Naive thymus-derived CD4-positive, alpha-beta T cell (primary cell): ENCODE measurements around the gene PTGIR. TPM values are rescaled to one million over a fixed set of nuclear protein-coding genes. Genes with fewer than 3 reads are reported as not detected.

ENCODE experiments used
- ATAC-seq: fragments of 150-1000 bp; cut with Tn5 transposase; 2 replicates; pipeline ENCODE4 v1.10.0; 2021; ENCODE audit warnings: mild to moderate bottlenecking, moderate library complexity
- CTCF ChIA-PET: fragments of 350-600 bp; sonication (Branson Sonifier 250); formaldehyde crosslinking; loops from one replicate; lab custom pipeline; 2021; ENCODE audit warnings: antibody characterized with exemption; lab: Charles Lee
- POLR2A ChIA-PET: fragments of 350-600 bp; sonication (Branson Sonifier 250); formaldehyde crosslinking; loops from one replicate; lab custom pipeline; 2021; ENCODE audit warnings: antibody characterized with exemption, inconsistent platforms; lab: Charles Lee
- DNase-seq, 9 donors: peaks; one replicate each; pipeline versions ENCODE4 v3.0.0 to v3.0.0-alpha.2; 2020 to 2022; ENCODE audit warnings: mixed read lengths in 1 of 9
- H3K27ac ChIP-seq: one replicate; pipeline ENCODE4 v1.7.0; 2013; ENCODE audit warnings: mild to moderate bottlenecking, low read depth, low read length, moderate library complexity
- H3K27me3 ChIP-seq, 2 donors: one replicate each; pipeline ENCODE4 v1.7.0; 2013; ENCODE audit warnings: low read length in 2 of 2, mild to moderate bottlenecking in 2 of 2, moderate library complexity in 2 of 2; ENCODE audit not compliant: control insufficient read depth in 2 of 2, insufficient read depth in 2 of 2
- H3K36me3 ChIP-seq, 3 experiments: 1 replicate in 2 of 3; 2 replicates in 1 of 3; pipeline ENCODE4 v1.7.0; 2013; ENCODE audit warnings: low read length in 3 of 3, mild to moderate bottlenecking in 3 of 3, moderate library complexity in 1 of 3; ENCODE audit not compliant: insufficient read depth in 3 of 3, control insufficient read depth in 2 of 3
- H3K4me1 ChIP-seq, 2 donors: one replicate each; pipeline ENCODE4 v1.7.0; 2013; ENCODE audit warnings: low read length in 2 of 2, mild to moderate bottlenecking in 2 of 2, moderate library complexity in 1 of 2; ENCODE audit not compliant: control insufficient read depth in 2 of 2, insufficient read depth in 2 of 2
- H3K4me3 ChIP-seq: 2 replicates; pipeline ENCODE4 v1.7.0; 2013; ENCODE audit warnings: mild to moderate bottlenecking, low read length
- H3K9me3 ChIP-seq, 3 experiments: 1 replicate in 2 of 3; 2 replicates in 1 of 3; pipeline ENCODE4 v1.7.0; 2013; ENCODE audit warnings: low read length in 3 of 3; ENCODE audit not compliant: control insufficient read depth in 2 of 3
- H3K27ac Mint-ChIP-seq, 9 donors: one replicate each; pipeline ENCODE4 v1.8.0; 2020 to 2022; ENCODE audit warnings: mixed read lengths in 9 of 9, mild to moderate bottlenecking in 8 of 9, moderate library complexity in 5 of 9, inconsistent platforms in 2 of 9
- H3K27me3 Mint-ChIP-seq, 5 donors: one replicate each; pipeline ENCODE4 v1.8.0; 2021 to 2022; ENCODE audit warnings: mixed read lengths in 5 of 5, mild to moderate bottlenecking in 1 of 5
- H3K36me3 Mint-ChIP-seq, 5 donors: one replicate each; pipeline ENCODE4 v1.8.0; 2020 to 2022; ENCODE audit warnings: mixed read lengths in 5 of 5, mild to moderate bottlenecking in 3 of 5, inconsistent platforms in 1 of 5
- H3K4me1 Mint-ChIP-seq, 7 donors: one replicate each; pipeline ENCODE4 v1.8.0; 2020 to 2022; ENCODE audit warnings: mixed read lengths in 7 of 7, mild to moderate bottlenecking in 3 of 7, inconsistent platforms in 1 of 7
- H3K4me3 Mint-ChIP-seq, 10 donors: one replicate each; pipeline ENCODE4 v1.8.0; 2020 to 2022; ENCODE audit warnings: mild to moderate bottlenecking in 10 of 10, mixed read lengths in 10 of 10, moderate library complexity in 6 of 10, inconsistent platforms in 2 of 10
- H3K9me3 Mint-ChIP-seq, 11 donors: one replicate each; pipeline ENCODE4 v1.8.0; 2020 to 2022; ENCODE audit warnings: mixed read lengths in 11 of 11, mild to moderate bottlenecking in 4 of 11, inconsistent platforms in 1 of 11, moderate library complexity in 1 of 11
- intact Hi-C, 2 donors: fragments of 100-400 bp; cut with micrococcal nuclease; formaldehyde crosslinking; loops; one replicate each; pipeline ENCODE4 v1.15.1; 2023
- polyA plus RNA-seq, 2 donors: library from polyadenylated mRNA; unstranded; fragments of 300-500 nt; fragmentation: Illumina TruSeq; gene quantifications; one replicate each; pipeline ENCODE4 v1.2.3, GENCODE V29; 2021
- total RNA-seq, 6 experiments: library from RNA in 5 of 6; stranded (reverse) in 5 of 6; gene quantifications; 1 replicate in 5 of 6; 2 replicates in 1 of 6; pipeline ENCODE4 v1.2.3 and lab custom pipeline; 2021 to 2026

The PTGIR gene
- total and polyA plus RNA-seq, 7 experiments from 2014 or later = 4.2 to 99.1 (median 5.1) TPM

- Histone ChIP-seq H3K9me3 (peaks cover 0 to 4% (median 0%) of the 10 kb centered on the region in 3 experiments), H3K4me1 (peaks cover 15 to 30% of the 10 kb centered on the region in 2 donors), H3K36me3 (peaks cover 0 to 47% (median 11%) of the 10 kb centered on the region in 3 experiments), H3K4me3 (peak overlapping the region; percentile 99), H3K27me3 (no peaks in the 10 kb centered on the region), H3K27ac (peak overlapping the region; percentile 99)
- Mint-ChIP-seq H3K4me3 (peak overlapping the region; percentile 95 to 100 (median 98)), H3K27me3 (peaks cover 0 to 3% (median 0%) of the 10 kb centered on the region in 5 donors), H3K27ac (peak overlapping the region; percentile 39 to 100 (median 95)), H3K36me3 (peaks cover 8 to 42% (median 13%) of the 10 kb centered on the region in 5 donors), H3K9me3 (peaks cover 0 to 8% (median 3%) of the 10 kb centered on the region in 11 donors), H3K4me1 (peaks cover 35 to 67% (median 53%) of the 10 kb centered on the region in 7 donors)
- intact Hi-C loops = loop anchor here (1.0 to 10.0 kb wide), 7 partner anchors 8 to 1009 kb away; partner anchors contain the start of genes AP2S1 (in 1 of the 2), FKRP (in 1 of the 2), MYPOP (in 1 of the 2) and STRN4 (in 1 of the 2)
- DNase-seq = no peak
- CTCF ChIA-PET = interaction anchor here (3.0 kb wide), 1 partner anchor 17 kb away, joined by 9 read pairs; no protein-coding TSS in a partner anchor
- POLR2A ChIA-PET = interaction anchor here (1.0 to 4.5 kb wide), 3 partner anchors 8 to 81 kb away, joined by 3 to 112 read pairs (median 3); no protein-coding TSS in a partner anchor
- ATAC-seq = no peak
These were observed 21.1 kb downstream of the PTGIR start for GRCh38 chr19:46603752-46604231.

- intact Hi-C loops = loop anchor here (1.0 to 10.0 kb wide), 7 partner anchors 8 to 1009 kb away; partner anchors contain the start of genes AP2S1 (in 1 of the 2), FKRP (in 1 of the 2), MYPOP (in 1 of the 2) and STRN4 (in 1 of the 2)
- Histone ChIP-seq H3K4me3 (peak overlapping the region; percentile 99), H3K9me3 (peaks cover 0 to 9% (median 0%) of the 10 kb centered on the region in 3 experiments), H3K36me3 (peaks cover 0 to 41% (median 5%) of the 10 kb centered on the region in 3 experiments), H3K27me3 (no peaks in the 10 kb centered on the region), H3K27ac (peak overlapping the region; percentile 99), H3K4me1 (peaks cover 15 to 30% of the 10 kb centered on the region in 2 donors)
- Mint-ChIP-seq H3K36me3 (peaks cover 10 to 43% (median 16%) of the 10 kb centered on the region in 5 donors), H3K4me1 (peaks cover 35 to 64% (median 55%) of the 10 kb centered on the region in 7 donors), H3K9me3 (peaks cover 0 to 14% (median 7%) of the 10 kb centered on the region in 11 donors), H3K27ac (peak overlapping the region; percentile 66 to 100 (median 95)), H3K4me3 (peak overlapping the region; percentile 95 to 100 (median 98)), H3K27me3 (peaks cover 0 to 4% (median 0%) of the 10 kb centered on the region in 5 donors)
- ChIA-PET POLR2A (interaction anchor here (0.8 to 4.5 kb wide), 5 partner anchors 9 to 81 kb away, joined by 3 to 112 read pairs (median 3); partner anchors contain the start of gene DACT3), CTCF (interaction anchor here (3.0 to 3.7 kb wide), 2 partner anchors 17 to 59 kb away, joined by 9 to 17 read pairs; partner anchors contain the start of gene DACT3)
- peak in 1 of 9 donors; percentile 9 for DNase-seq
- no peak for ATAC-seq
These were observed 21.7 kb downstream of the PTGIR start for GRCh38 chr19:46603195-46603637.

GRCh38 chr19:46602392-46603194 lies 22.3 kb downstream of the PTGIR start:
- Mint-ChIP-seq H3K27ac (peak overlapping the region; percentile 89 to 100 (median 95)), H3K4me1 (peaks cover 35 to 62% (median 52%) of the 10 kb centered on the region in 7 donors), H3K36me3 (peaks cover 4 to 42% (median 11%) of the 10 kb centered on the region in 5 donors), H3K27me3 (peaks cover 0 to 7% (median 0%) of the 10 kb centered on the region in 5 donors), H3K4me3 (peak overlapping the region; percentile 95 to 100 (median 98)), H3K9me3 (peaks cover 0 to 20% (median 8%) of the 10 kb centered on the region in 11 donors)
- H3K27ac ChIP-seq = peak overlapping the region; percentile 99
- peaks cover 0 to 35% (median under 1%) of the 10 kb centered on the region in 3 experiments for H3K36me3 ChIP-seq
- DNase-seq (peak in 1 of 9 donors; percentile 68), ATAC-seq (no peak)
- H3K9me3 ChIP-seq = peaks cover 0 to 11% (median 0%) of the 10 kb centered on the region in 3 experiments
- POLR2A ChIA-PET = interaction anchor here (0.8 to 4.5 kb wide), 11 partner anchors 9 to 654 kb away, joined by 3 to 112 read pairs (median 15); partner anchors contain the start of genes CCDC9 and DACT3
- peak overlapping the region; percentile 99 for H3K4me3 ChIP-seq
- CTCF ChIA-PET = interaction anchor here (0.6 to 3.7 kb wide), 6 partner anchors 10 to 192 kb away, joined by 4 to 17 read pairs (median 6); partner anchors contain the start of gene DACT3
- intact Hi-C loops = loop anchor here (1.0 to 10.0 kb wide), 7 partner anchors 9 to 1010 kb away; partner anchors contain the start of genes AP2S1 (in 1 of the 2), FKRP (in 1 of the 2), MYPOP (in 1 of the 2) and STRN4 (in 1 of the 2)
- peaks cover 15 to 30% of the 10 kb centered on the region in 2 donors for H3K4me1 ChIP-seq
- H3K27me3 ChIP-seq = no peaks in the 10 kb centered on the region

- intact Hi-C loops = loop anchor here (1.0 to 10.0 kb wide), 12 partner anchors 15 to 1011 kb away; partner anchors contain the start of genes AP2S1 (in 2 of the 2), ARHGAP35 (in 1 of the 2), DACT3 (in 1 of the 2) and FKRP (in 1 of the 2)
- H3K27ac Mint-ChIP-seq = peak within 1 kb of the TSS; percentile 100
- peak within 1 kb of the TSS; percentile 99 for H3K4me3 ChIP-seq
- peak within 1 kb of the TSS; percentile 99 for H3K27ac ChIP-seq
- peaks cover 0 to 11% (median 0%) of the 10 kb centered on the region in 3 experiments for H3K9me3 ChIP-seq
- peaks cover 0 to 8% (median 0%) of the 10 kb centered on the region in 5 donors for H3K27me3 Mint-ChIP-seq
- ATAC-seq = no peak
- peaks cover 34 to 66% (median 54%) of the 10 kb centered on the region in 7 donors for H3K4me1 Mint-ChIP-seq
- H3K36me3 Mint-ChIP-seq = peaks cover 3 to 40% (median 11%) of the 10 kb centered on the region in 5 donors
- ChIA-PET CTCF (interaction anchor here (0.5 to 3.7 kb wide), 9 partner anchors 10 to 1162 kb away, joined by 3 to 17 read pairs (median 6); partner anchors contain the start of gene DACT3), POLR2A (interaction anchor here (0.6 to 4.5 kb wide), 17 partner anchors 10 to 655 kb away, joined by 3 to 112 read pairs (median 6); partner anchors contain the start of genes CCDC9, DACT3 and PTGIR)
- peaks cover 15 to 30% of the 10 kb centered on the region in 2 donors for H3K4me1 ChIP-seq
- H3K27me3 ChIP-seq = no peaks in the 10 kb centered on the region
- H3K36me3 ChIP-seq = peaks cover 0 to 25% (median 0%) of the 10 kb centered on the region in 3 experiments
- peak within 1 kb of the TSS; percentile 95 to 100 (median 98) for H3K4me3 Mint-ChIP-seq
- peak in 1 of 9 donors; percentile 36 for DNase-seq
- H3K9me3 Mint-ChIP-seq = peaks cover 0 to 20% (median 8%) of the 10 kb centered on the region in 11 donors
These were observed 23.3 kb downstream of the PTGIR start, which contains the start of gene CALM3 for GRCh38 chr19:46601318-46602224. Gene CALM3, plus strand, starts transcription at chr19:46601330. Its CDS starts 105 bp downstream, at chr19:46601435.
